ENCODE data around the gene PPM1A. TPM values are rescaled to one million over a fixed set of nuclear protein-coding genes. Genes with fewer than 3 reads are reported as not detected.

Gene PPM1A
- total and polyA plus RNA-seq, 8 donors, result 49.4 to 60.2 (median 54.9) TPM

DNA sequence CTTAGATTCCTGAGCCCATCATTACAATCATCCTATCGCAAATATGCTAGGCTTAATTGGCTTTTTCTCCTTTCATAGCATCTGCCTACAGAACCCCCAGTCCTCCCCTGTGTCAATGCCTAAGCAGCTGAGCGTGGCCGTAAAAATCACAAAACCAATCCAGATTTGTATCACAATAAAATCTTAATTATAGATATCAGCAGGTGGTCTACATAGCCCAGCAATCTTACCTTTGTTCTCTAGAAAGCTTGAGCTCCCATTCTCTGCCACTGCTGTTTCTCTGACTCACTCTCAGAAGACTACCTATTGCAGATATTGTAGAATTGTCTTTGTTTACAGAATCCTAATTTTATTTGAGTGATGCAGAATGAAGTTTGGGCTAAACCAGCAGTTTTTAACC, 37.9 kb upstream of the PPM1A start:
- no peaks in the 10 kb centered on the region for H3K9me3 ChIP-seq
- no peak overlapping the region for H3K27ac ChIP-seq
- intact Hi-C loops (cut with DNase I), result no loop called here
- TF ChIP-seq CTCF (IDR thresholded peaks at IDR 0.05), result no peak
- no peaks in the 10 kb centered on the region for H3K27me3 ChIP-seq
- H3K36me3 ChIP-seq, result no peaks in the 10 kb centered on the region
- DNase-seq (no peak), ATAC-seq (no peak)
- no peaks in the 10 kb centered on the region for H3K4me1 ChIP-seq
- no peak overlapping the region for H3K4me3 ChIP-seq

GRCh38 chr14:60212503-60213371, 36.3 kb upstream of the PPM1A start:
- ATAC-seq (no peak), DNase-seq (no peak)
- no peaks in the 10 kb centered on the region for H3K36me3 ChIP-seq
- intact Hi-C loops (cut with DNase I), result no loop called here
- TF ChIP-seq CTCF (IDR thresholded peaks at IDR 0.05), result no peak
- no peak overlapping the region for H3K4me3 ChIP-seq
- no peaks in the 10 kb centered on the region for H3K27me3 ChIP-seq
- no peaks in the 10 kb centered on the region for H3K4me1 ChIP-seq
- no peaks in the 10 kb centered on the region for H3K9me3 ChIP-seq
- H3K27ac ChIP-seq, result no peak overlapping the region

- H3K9me3 ChIP-seq, result no peaks in the 10 kb centered on the region
- H3K36me3 ChIP-seq, result no peaks in the 10 kb centered on the region
- TF ChIP-seq CTCF (IDR thresholded peaks at IDR 0.05), result no peak
- H3K27ac ChIP-seq, result no peak overlapping the region
- ATAC-seq (no peak), DNase-seq (no peak)
- intact Hi-C loops (cut with DNase I), result no loop called here
- H3K27me3 ChIP-seq, result no peaks in the 10 kb centered on the region
- no peaks in the 10 kb centered on the region for H3K4me1 ChIP-seq
- no peak overlapping the region for H3K4me3 ChIP-seq
These were observed 35.0 kb upstream of the PPM1A start for GRCh38 chr14:60214003-60214402.

DNA sequence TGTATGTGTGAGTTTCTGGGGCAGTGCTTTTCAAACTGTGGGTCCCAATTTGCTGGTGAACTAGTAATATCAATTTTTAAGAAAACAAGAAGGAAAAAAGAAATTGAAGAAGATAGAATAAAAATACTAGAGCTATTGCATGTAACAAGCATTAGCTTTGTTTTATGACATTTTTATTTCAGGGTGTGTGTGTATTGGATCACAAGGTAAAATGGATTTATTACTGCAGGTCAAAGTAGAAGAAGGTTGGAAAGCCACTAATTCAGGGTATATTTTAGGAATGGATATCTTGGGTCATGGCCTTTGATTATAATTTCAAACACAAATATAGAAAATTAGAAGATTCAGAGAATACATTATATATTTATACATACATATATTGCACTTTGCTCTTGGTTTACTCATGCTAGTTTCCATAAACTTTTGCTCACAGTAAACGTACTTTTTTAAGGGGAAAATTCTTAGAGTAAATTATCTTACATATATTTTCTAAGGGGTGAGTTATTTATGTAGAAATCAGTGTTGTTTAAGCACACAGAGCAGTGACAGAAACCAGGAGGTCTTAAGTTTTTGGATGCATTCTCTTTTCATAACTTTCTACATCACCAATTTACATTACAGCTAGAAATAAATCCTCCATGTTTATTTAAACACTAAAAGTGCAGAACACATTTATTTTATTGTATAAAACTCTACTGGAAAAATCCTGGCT, 34.5 kb upstream of the PPM1A start:
- no peaks in the 10 kb centered on the region for H3K9me3 ChIP-seq
- ATAC-seq (no peak), DNase-seq (no peak)
- no peak for TF ChIP-seq CTCF (IDR thresholded peaks at IDR 0.05)
- intact Hi-C loops (cut with DNase I), result no loop called here
- H3K36me3 ChIP-seq, result no peaks in the 10 kb centered on the region
- no peak overlapping the region for H3K27ac ChIP-seq
- H3K27me3 ChIP-seq, result no peaks in the 10 kb centered on the region
- H3K4me3 ChIP-seq, result no peak overlapping the region
- no peaks in the 10 kb centered on the region for H3K4me1 ChIP-seq

GRCh38 chr14:60215127-60215444, 33.9 kb upstream of the PPM1A start:
- intact Hi-C loops (cut with DNase I), result no loop called here

More at GRCh38 chr14:60215127-60215444, 33.9 kb upstream of the PPM1A start:
- ATAC-seq (no peak), DNase-seq (no peak)
- no peak for TF ChIP-seq CTCF (IDR thresholded peaks at IDR 0.05)
- Histone ChIP-seq H3K36me3 (no peaks in the 10 kb centered on the region), H3K9me3 (no peaks in the 10 kb centered on the region), H3K4me3 (no peak overlapping the region), H3K27me3 (no peaks in the 10 kb centered on the region), H3K4me1 (no peaks in the 10 kb centered on the region), H3K27ac (no peak overlapping the region)

Data from left lung (tissue), 10 donors.